GM19238 (cell line): ENCODE measurements around the gene DEPDC1.
"Not testable (repeated sequence)": the region's sequence is repeated elsewhere in the genome, so short reads cannot be mapped to it uniquely, and the experiment has no call there.

Experiments used
- DNase-seq: peaks from one replicate; pipeline ENCODE4 v3.0.0; 2011; ENCODE audit warnings: low spot score; ENCODE audit not compliant: insufficient read length

DEPDC1 gene

DNA sequence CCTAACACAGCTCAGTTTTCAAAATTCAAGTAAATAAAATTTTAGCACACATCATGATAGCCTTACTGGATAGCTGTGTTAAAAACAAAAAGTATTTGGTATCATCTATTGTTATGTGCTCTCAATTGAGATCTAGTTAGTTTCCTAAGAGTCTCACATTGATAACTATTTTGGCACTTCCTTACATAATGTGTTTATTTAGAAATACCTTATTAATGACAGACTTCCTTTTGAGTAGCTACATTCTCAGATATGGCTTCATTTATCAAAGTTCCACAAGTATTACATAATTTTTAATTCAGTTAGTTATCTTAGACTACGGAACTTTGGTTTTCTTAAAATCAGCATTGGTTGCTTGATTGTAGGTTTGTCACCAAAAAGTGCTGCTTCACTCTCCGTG lies 20.3 kb downstream of the DEPDC1 start:
- DNase-seq, result not testable (repeated sequence)

DNA sequence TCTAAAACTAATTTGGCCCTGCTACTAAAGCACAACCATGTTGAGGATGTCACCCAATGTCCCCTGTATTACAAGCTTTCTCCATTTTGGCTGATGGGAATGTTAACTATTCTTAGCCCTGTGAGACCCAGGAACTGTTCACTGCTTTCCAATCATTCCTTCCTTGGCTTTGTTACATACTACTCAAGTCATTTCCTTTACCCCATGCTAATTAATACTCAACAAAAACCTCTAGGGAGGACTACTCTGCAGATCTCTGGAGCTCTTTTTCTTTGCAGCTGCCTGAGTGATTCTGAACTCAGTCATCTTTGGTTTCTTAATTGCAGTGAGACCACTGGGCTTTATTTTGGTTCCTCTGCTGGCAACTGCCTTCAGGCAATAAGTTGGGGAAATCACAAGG lies 23.8 kb downstream of the DEPDC1 start:
- no peak for DNase-seq

DNA sequence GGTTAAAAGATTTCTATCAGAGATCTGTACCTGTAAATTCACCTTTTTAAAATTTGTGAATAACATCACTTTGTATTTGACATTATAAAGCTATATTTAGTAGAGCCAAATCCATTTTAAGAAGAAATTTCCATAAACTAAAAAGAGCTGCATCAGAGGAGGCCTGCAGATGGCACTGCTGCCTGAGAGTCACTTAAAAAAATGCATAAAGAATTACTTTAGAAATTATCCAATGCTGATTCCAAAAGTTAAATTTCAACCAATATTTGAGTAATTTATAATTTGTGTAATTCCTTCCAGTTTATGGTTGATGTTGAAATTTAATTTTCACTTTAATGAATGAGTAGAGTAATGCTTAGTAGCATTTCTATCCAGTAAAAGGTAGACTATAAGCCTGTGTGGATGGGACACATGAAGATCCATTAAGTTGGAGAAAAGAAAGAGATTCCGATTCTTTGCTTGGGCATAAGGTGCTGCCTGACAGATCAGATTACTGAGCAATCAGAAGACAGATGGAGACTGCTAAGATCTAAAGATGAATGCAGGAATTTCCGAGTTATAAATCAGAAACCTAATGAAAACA lies 26.4 kb downstream of the DEPDC1 start:
- no peak for DNase-seq

DNA sequence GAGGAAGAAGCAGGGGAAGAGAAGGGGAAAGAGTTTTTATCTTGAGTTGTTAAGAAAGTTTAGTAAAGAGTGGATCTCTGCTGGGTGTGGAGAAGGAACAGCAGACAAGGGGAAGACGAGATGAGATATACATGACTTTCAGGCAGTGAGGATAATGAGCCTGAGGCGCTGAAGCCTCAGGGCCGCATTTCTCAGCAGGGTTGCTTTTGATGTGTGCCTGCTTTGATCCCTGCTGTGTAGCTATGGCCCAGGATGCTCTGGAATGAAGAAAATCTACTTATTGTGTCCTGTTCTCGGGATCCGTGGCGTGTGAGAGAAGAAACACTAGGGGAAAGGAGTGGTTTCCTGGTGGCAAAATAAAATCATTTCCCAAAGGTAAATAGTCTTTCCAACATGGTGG lies 32.0 kb downstream of the DEPDC1 start:
- no peak for DNase-seq

DNA sequence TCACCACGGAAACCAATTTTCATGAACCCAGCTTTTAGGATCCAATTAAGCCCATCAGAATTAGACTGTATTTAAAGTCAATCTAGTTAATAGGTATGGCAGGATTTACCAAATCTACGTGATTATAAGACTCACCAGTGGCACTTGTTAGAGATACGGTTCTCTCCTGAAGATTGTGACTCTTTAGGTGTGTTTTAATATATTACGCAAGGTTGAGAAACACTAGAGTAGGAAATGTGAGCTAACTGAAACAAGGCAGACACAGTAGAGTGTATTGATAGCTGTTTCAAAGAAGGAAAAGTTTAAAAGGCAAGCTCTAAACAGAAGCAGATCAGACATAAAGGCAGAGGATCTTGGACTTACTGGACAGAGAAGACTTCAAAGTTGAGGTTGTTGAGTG lies 35.9 kb downstream of the DEPDC1 start:
- DNase-seq, result no peak

DNA sequence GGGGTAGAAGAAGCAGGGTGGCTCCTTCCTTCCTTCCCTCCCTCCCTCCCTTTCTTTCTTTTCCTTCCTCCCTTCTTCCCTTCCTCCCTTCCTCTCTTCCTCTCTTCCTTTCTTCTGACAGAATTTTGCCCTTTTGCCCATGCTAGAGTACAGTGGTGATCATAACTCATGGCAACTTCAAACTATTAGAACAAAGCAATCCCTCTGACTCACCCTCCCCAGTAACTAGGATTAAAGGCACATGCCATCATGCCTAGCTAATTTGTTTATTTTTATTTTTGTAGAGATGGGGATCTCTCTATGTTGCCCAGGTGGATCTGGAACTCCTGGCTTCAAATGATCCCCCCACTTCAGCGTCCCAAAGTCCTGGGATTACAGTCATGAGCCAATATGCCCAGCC lies 37.1 kb downstream of the DEPDC1 start:
- DNase-seq, result no peak

DNA sequence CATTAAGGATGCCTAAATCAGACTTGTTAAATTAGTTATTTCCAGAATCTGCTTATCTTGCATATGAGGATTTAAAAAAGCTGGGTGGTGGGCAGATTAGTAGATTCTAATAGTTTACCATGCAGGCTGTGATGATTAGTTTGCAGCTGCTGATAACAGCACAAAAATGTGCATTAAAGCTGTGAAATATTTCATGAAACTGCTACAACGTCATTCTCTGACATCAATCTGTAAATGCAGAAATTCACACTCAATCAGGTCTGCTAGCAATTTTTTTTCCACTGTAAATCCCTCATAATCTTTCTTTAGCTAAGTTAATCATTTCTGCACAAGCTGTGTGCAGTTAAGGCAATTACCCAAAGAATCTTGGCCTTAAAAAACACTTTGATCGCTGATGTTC lies 37.8 kb downstream of the DEPDC1 start:
- no peak for DNase-seq

DNA sequence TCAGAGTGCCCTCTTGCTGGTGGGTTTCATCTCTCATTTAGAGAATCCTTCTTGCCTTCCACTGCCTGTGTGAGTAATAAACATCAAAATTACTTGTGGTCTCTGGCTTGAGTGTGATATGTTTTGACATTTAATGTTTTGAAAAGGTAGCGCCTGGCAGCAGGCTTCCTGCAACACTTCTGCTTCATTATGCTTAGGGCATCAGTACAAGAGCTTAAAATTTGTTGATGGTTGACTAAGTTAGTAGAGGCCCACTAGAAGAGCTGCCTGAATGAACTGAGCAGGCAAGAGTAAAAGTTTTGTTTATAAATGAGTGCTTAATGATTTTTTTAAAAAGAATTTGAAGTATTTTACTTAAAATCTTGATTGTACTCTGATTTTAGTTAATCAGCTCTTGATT lies 40.7 kb downstream of the DEPDC1 start:
- no peak for DNase-seq

DNA sequence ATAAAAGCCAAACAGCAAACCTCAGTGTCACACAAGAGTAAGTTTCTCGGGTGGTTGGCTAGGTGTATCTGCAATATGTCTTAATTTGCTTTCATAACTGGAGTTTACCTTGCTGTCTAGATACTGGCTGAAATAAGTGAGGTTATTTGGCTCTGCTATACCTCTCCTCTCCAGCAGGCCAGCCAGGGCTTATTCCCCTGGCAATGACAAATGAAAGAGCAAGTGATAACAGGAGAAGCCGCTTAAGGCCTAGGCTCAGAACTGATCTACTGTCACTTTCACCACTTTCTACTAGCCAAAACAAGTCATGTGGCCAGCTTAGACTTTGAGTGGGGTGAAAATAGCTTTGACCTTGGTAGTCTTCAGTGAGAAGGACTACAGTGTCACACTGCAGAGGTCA lies 42.3 kb downstream of the DEPDC1 start:
- no peak for DNase-seq

DNA sequence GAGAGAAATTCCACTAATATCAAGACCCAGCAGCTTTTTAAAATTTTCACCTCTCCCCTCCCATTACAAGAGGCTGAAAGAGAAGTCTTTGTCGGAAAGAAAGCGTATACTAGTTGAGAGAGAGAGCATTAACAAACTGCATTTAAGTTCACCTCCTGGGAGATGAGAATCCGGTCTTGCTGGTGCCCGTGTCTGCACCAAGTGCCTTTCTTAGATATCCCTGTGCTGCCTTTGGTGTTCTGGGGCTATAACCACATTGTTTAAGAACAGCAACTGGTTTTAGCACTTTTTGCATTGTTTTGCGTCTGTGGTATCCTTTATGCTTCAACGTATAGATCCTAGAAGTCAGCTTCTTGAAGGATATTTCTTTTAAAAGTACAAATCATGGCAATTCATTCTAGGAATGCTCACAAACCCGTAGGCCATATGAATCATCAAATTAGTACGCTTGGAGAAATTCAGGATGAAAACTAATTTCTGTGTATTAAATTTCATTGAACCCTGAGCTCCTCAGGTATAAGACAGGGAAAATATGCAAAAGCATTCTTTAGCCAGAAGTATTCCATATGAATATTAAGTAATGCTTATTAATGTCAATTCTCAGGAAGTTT lies 43.7 kb downstream of the DEPDC1 start:
- DNase-seq, result no peak

DNA sequence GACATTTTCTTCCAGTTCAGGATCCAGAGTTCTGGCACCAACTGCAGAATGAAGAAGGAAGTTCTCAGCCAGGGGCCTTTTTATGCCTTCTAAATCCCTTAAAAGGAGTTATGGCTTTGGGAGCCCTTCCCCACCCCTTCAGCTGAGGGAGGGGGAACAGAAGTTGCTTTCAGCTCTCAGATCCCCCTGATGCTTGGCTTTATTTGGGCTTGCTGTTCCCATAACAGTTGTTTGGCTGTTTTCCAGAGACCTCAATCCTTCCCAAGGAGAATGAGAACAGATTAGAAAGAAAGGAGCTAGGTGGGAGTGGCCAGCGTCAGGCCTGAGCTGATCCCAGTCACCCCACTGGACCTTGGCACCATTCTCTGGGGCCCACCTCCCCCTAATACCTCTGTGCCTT lies 47.0 kb downstream of the DEPDC1 start, which contains the start of gene RPE65:
TSS of gene RPE65 (minus strand) at position 54 of the 400 bp plus-strand sequence. CDS start at position 5, 49 bp downstream.
- no peak for DNase-seq

DNA sequence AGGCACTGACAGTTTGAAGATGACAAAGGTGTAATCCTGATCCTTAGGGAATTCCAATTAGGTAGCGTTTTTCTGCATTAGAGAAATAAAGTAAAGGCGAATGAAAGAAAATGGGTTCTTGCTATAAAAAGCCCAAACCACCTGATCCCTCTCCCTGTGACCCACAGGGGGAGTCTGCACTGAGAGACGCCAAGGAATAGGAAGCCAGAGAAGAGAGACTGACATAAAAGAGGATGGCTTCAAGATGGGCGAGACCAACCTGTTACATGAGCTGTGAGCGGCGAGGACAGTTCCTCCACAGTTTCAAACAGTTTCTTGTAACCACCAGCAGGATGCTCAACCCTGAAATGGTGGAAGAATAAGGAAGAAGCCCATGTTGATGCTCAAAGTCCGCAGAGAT lies 48.5 kb downstream of the DEPDC1 start:
- DNase-seq, result no peak

DNA sequence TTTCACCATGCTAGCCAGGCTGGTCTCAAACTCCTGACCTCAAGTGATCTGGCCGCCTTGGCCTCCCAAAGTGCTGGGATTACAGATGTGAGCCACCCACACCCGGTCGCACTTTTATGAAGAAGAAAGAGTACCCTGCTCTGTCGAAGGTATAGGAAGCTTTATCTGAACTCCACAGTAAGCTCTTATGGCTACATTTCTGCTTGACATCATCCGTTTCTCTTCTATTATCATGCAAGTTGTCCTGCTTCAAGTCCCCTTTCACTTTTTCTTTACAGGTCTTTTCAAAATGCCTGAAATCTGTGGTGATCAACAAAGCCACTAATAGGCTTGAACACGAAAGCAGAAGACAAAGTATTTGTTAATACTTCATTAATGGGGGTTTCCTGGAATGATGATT lies 51.2 kb downstream of the DEPDC1 start:
- DNase-seq, result no peak

DNA sequence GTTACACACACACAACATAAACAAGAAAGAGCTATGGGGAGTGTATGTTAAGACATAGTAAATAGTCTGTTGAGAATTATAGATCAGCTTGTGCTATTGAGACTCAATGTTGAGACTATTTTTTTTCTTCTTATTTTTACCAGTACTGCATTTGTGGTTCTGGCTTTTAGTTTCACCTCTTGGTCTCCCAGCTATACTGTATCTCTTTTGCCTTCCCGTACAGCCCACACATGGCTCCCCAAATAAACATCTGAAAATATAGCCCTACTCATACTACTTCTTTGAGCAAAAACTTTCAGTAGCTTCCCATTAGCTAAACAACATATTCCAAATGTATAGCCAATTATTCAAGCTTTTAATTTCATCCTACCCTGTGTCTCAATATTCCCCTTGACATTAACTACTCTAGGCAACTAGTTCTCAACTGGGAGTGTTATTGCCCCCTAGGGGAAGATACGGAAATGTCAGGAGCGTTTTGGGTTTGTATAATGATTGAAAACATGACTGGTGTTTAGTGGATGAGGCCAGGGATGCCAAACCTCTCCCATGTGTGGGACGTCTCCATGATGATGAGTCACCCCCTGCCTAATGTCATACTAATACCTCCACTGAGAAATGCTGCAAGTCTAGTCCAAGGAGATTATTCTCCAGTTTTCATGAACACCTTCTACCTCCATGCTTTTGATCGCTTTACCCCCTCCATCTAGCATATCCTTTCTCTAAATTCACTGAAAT lies 53.9 kb downstream of the DEPDC1 start:
- peak; percentile 8 for DNase-seq

DNA sequence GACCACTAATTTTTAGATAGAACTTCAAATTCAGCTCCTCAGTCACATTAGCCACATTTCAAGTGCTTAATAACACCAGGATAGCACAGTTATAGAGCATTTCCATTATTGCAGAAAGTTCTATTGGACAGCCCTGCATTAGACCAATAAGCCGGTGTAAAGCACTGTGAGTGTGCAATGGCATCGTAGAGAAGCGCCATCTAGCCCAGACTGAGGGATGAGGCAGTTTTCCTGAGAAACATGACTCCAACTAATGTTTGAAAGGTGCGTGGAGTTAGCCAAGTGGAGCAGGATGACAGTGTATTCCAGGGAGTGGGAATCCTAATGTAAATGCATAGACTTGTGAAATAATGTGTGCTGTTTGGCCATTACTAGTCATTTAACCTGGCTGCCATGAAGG lies 54.9 kb downstream of the DEPDC1 start:
- DNase-seq, result no peak

DNA sequence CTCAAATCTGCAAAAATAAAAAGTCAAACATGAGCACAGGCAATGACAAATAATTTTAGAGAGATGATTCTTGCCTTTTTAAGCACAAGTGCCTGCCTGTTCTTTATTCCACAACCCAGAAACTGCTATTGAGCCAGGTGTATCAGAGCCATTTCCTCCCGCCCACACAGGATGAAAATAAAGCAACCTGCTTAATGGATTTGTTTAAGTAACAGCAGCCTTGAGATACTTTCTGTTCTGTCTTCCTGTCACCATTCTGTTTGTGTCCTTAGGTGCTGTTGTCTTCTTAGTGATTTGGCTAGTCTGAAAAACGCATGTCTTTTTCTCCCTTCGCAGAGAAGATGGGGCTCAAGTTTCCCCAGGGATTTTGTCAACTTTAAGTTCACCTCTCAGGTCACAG lies 58.6 kb downstream of the DEPDC1 start:
- DNase-seq, result no peak

DNA sequence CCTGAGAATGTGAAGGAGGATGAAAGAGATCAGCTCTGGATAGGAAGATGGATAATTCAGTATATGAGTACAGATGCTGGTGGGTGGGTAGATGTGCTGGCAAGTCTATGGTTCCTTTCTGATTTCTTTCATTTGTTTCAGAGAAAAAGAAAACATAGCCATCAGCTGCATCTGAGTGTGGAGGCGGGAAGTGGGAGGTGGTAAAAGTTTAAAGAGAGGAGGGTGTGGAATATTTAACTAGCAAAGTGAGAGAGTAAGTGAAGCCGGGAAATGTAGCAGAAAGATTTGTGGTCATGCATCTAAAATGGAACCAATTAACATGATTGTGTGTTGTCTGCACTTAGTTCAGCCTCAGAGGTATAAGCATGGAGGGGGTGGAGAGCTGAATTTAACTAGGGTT lies 63.5 kb downstream of the DEPDC1 start:
- no peak for DNase-seq

DNA sequence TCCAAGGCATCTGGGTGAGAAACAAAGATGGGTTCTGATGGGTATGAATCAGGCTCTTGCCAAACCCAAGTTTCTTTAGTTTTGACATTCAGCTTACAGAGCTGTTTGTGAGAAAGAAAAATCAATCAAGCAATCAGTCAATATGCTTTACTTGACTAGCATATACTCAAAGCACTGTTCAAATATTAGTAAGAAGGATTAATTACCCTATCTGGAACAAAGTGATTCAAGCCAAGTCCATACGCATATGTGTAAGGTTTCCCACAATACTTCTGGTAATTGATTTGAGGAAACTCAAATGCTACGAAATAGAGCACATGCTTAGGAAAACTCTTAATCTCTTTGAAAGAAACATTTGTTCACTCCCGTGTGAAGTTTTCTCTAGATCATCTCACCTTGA lies 65.8 kb downstream of the DEPDC1 start:
- no peak for DNase-seq

DNA sequence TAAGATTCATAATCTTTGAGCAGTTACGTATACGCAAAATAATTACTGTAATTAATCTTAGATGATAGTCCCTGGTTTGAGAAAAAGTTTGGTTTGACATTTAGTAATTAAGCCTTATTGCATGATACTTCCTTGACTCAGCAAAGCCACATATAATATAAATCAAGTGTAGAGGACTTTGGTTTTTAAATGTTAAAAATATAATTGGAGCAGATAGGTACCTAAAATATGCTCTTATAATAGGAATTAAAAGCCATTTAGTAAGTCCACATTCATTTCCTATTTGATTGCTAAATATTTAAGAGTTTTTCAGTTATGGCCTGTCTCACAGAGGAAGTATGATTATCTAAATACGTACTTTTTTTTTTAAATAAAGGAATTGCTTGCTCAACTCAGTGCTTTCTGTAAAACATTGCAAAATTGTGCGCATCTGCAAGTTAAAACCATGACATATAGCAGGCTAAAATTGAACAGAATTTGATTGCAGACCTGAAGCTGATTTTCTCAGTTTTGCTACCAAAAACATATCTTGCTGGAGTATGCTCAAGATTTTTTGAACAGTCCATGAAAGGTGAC lies 67.6 kb downstream of the DEPDC1 start:
- no peak for DNase-seq

DNA sequence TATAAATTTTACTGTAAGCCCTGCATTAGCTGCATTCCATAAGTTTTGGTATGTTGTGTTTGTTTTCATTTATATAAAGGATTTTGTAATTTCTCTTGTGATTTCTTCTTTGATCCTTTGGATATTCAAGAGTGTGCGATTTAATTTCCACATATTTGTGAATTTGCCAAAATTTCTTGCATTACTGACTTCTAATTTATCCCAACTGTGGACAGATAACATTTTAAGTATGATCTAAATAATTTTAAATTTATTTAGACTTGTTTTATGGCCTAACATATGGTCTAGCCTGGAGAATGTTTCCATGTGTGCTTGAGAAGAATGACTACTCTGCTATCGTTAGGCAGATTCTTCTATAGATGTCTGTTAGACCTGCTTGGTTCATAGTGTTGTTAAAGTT lies 70.3 kb downstream of the DEPDC1 start:
- DNase-seq, result no peak
